Nephron (organoid): Measurements from ENCODE around the gene SAMD4B.
A peak's percentile ranks its signal among the peaks of the same experiment; 100 is the strongest.

Experiments
- H3K27ac Mint-ChIP-seq, 3 experiments: 2 replicates each; pipeline ENCODE4 v1.8.0; 2020; ENCODE audit warnings: mixed read lengths in 3 of 3, mild to moderate bottlenecking in 2 of 3, moderate library complexity in 1 of 3
- H3K27me3 Mint-ChIP-seq: 2 replicates; pipeline ENCODE4 v1.8.0; 2021; ENCODE audit warnings: low read depth, mild to moderate bottlenecking, moderate library complexity, mixed read lengths
- H3K36me3 Mint-ChIP-seq: 2 replicates; pipeline ENCODE4 v1.8.0; 2020; ENCODE audit warnings: low read depth, mixed read lengths
- H3K4me1 Mint-ChIP-seq: 2 replicates; pipeline ENCODE4 v1.8.0; 2020; ENCODE audit warnings: mixed read lengths
- H3K4me3 Mint-ChIP-seq, 3 experiments: 2 replicates each; pipeline ENCODE4 v1.8.0; 2020; ENCODE audit warnings: mild to moderate bottlenecking in 3 of 3, mixed read lengths in 3 of 3, moderate library complexity in 2 of 3
- H3K9me3 Mint-ChIP-seq: 2 replicates; pipeline ENCODE4 v1.8.0; 2020; ENCODE audit warnings: mixed read lengths
- TF ChIP-seq, protein P1 (sequence below), 3 experiments: fragments of 200-600 bp; sonication (generic); IDR thresholded peaks; one replicate each; pipeline ENCODE4 v1.5.0; 2021; ENCODE audit warnings: antibody characterized with exemption in 3 of 3; ENCODE audit not compliant: unreplicated experiment in 3 of 3

SAMD4B gene

DNA sequence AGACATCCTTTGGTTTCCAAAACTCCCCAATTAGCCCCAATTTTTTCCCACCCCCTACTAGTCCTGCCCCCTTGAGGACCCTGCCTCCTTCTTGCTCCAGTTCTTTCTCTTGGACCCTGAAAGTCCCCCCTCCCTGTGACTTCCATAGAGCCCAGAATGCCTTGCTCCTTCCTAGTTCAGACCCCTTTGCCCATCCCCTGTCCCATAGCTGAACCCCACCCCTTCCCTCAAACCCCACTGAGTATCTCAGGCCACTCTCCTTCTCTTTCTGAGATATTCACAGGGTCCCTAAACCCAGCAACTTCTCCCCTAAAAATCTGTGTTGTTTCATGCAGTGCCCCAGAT is 20.4 kb upstream of the SAMD4B start:
- no peaks in the 10 kb centered on the region for H3K36me3 Mint-ChIP-seq
- H3K4me3 Mint-ChIP-seq = peak overlapping the region; percentile 80 to 82 (median 80)
- peaks cover 31% of the 10 kb centered on the region for H3K27me3 Mint-ChIP-seq
- no peaks in the 10 kb centered on the region for H3K9me3 Mint-ChIP-seq
- TF ChIP-seq, protein P1, sequence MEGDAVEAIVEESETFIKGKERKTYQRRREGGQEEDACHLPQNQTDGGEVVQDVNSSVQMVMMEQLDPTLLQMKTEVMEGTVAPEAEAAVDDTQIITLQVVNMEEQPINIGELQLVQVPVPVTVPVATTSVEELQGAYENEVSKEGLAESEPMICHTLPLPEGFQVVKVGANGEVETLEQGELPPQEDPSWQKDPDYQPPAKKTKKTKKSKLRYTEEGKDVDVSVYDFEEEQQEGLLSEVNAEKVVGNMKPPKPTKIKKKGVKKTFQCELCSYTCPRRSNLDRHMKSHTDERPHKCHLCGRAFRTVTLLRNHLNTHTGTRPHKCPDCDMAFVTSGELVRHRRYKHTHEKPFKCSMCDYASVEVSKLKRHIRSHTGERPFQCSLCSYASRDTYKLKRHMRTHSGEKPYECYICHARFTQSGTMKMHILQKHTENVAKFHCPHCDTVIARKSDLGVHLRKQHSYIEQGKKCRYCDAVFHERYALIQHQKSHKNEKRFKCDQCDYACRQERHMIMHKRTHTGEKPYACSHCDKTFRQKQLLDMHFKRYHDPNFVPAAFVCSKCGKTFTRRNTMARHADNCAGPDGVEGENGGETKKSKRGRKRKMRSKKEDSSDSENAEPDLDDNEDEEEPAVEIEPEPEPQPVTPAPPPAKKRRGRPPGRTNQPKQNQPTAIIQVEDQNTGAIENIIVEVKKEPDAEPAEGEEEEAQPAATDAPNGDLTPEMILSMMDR (IDR thresholded peaks at IDR 0.05; ENCODE audit: unreplicated experiment in 3 of 3) = no peak
- peaks cover 9% of the 10 kb centered on the region for H3K4me1 Mint-ChIP-seq
- no peak overlapping the region for H3K27ac Mint-ChIP-seq

- Mint-ChIP-seq H3K27me3 (peaks cover 22% of the 10 kb centered on the region), H3K36me3 (no peaks in the 10 kb centered on the region), H3K9me3 (no peaks in the 10 kb centered on the region), H3K27ac (no peak overlapping the region), H3K4me3 (peak overlapping the region in 2 of 3 experiments; percentile 5 to 47), H3K4me1 (peaks cover 2% of the 10 kb centered on the region)
- TF ChIP-seq, protein P1 (IDR thresholded peaks at IDR 0.05; ENCODE audit: unreplicated experiment in 3 of 3) = no peak
Measured at GRCh38 chr19:39324242-39324842, 17.9 kb upstream of the SAMD4B start.

GRCh38 chr19:39325778-39326665 is 16.2 kb upstream of the SAMD4B start:
- TF ChIP-seq, protein P1 (IDR thresholded peaks at IDR 0.05; ENCODE audit: unreplicated experiment in 3 of 3) = no peak
- Mint-ChIP-seq H3K9me3 (no peaks in the 10 kb centered on the region), H3K27ac (no peak overlapping the region), H3K36me3 (no peaks in the 10 kb centered on the region), H3K4me3 (no peak overlapping the region), H3K27me3 (peaks cover 14% of the 10 kb centered on the region), H3K4me1 (no peaks in the 10 kb centered on the region)

DNA sequence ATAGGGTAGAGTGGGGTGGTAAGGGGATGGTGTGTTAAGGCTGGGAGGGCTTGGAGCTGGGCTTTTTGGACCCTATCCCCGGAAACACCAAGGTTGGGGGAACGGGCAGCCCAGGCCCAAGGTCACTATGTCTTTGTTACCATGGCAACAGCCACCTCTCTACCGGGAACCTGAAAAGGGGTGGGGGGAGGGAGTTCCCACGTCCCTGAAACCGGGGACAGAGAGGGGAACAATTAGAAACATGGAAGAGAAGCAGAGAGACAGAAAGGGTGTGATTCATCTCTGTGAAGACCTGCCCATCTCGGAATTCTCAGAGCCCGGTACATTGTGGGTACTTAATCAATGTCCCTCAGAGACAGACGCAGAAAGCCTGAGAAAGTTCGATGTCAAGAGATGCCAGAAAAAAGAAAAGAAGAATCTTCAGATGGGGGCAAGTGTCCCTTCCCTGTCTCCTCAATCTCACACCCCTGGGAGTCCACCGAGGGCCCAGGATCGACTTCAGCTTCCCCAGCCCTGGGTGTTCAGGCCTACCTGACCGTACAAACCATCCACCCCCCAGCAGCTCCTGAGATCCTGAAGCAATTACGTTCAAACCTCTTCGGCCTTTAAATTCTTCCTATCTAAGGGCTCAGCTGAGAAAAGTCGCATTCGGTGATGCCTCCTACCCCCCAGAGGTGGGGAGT is 14.7 kb upstream of the SAMD4B start:
- H3K9me3 Mint-ChIP-seq = no peaks in the 10 kb centered on the region
- TF ChIP-seq, protein P1 (IDR thresholded peaks at IDR 0.05; ENCODE audit: unreplicated experiment in 3 of 3) = no peak
- peaks cover 10% of the 10 kb centered on the region for H3K27me3 Mint-ChIP-seq
- H3K4me1 Mint-ChIP-seq = no peaks in the 10 kb centered on the region
- H3K36me3 Mint-ChIP-seq = no peaks in the 10 kb centered on the region
- no peak overlapping the region for H3K27ac Mint-ChIP-seq
- no peak overlapping the region for H3K4me3 Mint-ChIP-seq

DNA sequence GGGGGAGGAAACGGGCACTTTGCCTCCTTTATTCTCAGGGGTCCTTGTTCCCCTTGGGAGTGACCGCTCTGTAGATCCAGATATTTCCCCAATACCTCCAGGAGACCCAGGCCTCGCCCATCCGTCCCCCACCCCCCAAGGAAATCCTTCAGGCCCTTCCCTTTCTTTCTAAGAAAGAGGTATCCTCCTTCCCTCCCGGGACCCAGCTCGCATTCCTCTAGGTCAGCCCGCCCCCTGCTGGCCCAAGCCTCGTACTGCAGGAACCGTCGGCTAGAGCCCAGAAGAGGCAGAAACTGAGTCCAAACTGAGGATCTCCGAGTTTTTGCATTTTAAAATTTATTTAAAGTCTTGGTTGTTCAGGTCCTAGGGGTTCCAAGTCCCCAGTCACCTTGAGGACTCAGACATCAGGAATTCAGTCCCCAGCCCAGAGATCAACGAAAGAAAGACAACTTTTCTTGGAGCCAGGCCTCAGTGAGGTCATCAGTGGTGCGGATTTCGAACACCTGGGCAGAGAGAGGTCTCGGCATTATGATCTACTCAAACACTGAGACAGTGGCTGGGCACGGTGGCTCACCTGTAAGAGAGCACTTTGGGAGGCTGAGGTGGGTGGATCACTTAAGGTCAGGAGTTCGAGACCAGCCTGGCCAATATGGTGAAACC is 14.0 kb upstream of the SAMD4B start:
- H3K27me3 Mint-ChIP-seq = peaks cover 4% of the 10 kb centered on the region
- no peaks in the 10 kb centered on the region for H3K9me3 Mint-ChIP-seq
- H3K4me3 Mint-ChIP-seq = peak overlapping the region in 1 of 3 experiments; percentile 4
- no peaks in the 10 kb centered on the region for H3K4me1 Mint-ChIP-seq
- H3K36me3 Mint-ChIP-seq = no peaks in the 10 kb centered on the region
- H3K27ac Mint-ChIP-seq = no peak overlapping the region
- TF ChIP-seq, protein P1 (IDR thresholded peaks at IDR 0.05; ENCODE audit: unreplicated experiment in 3 of 3) = peak; percentile 93 to 94 (median 94)
